Panc1 (cell line): ENCODE data around the gene R3HDM2. TPM values are rescaled to one million over a fixed set of nuclear protein-coding genes. Genes with fewer than 3 reads are reported as not detected.

Experiments used
- ATAC-seq: fragments of 200-7000 bp; cut with Tn5 transposase; 2 replicates; pipeline ENCODE4 v1.9.1; 2020; ENCODE audit warnings: mild to moderate bottlenecking, moderate library complexity
- BruUV-seq: library from RNA; stranded (reverse); fragments of 400-500 nt; replicated peaks from 2 replicates; lab custom pipeline; 2021; lab: Mats Ljungman, UMichigan
- CTCF ChIA-PET: fragments of 300-600 bp; sonication (Branson Sonifier 250); formaldehyde crosslinking; loops from one replicate; lab custom pipeline; 2022; ENCODE audit warnings: antibody characterized with exemption; lab: Charles Lee
- POLR2A ChIA-PET: fragments of 300-600 bp; sonication (Branson Sonifier 250); formaldehyde crosslinking; loops from one replicate; lab custom pipeline; 2022; ENCODE audit warnings: antibody characterized with exemption; lab: Charles Lee
- DNase-seq: peaks from one replicate; pipeline ENCODE4 v3.0.0-alpha.2; 2010; ENCODE audit warnings: low read depth, low spot score
- H3K27ac ChIP-seq: 2 replicates; pipeline ENCODE4 v1.5.1; 2011; ENCODE audit warnings: mild to moderate bottlenecking, low read length, inconsistent platforms
- H3K27me3 ChIP-seq: fragments of 200-500 bp; sonication (Bioruptor generic); 2 replicates; pipeline ENCODE4 v1.6.0; 2014; ENCODE audit warnings: low read length, inconsistent platforms; ENCODE audit not compliant: control insufficient read depth, insufficient read depth
- H3K36me3 ChIP-seq: fragments of 200-500 bp; sonication (Bioruptor generic); 2 replicates; pipeline ENCODE4 v1.5.1; 2014; ENCODE audit warnings: inconsistent platforms, mild to moderate bottlenecking, low read length, moderate library complexity; ENCODE audit not compliant: control insufficient read depth, insufficient read depth
- H3K4me1 ChIP-seq: 2 replicates; pipeline ENCODE4 v1.5.1; 2011; ENCODE audit warnings: inconsistent platforms, mild to moderate bottlenecking, low read length, moderate library complexity; ENCODE audit not compliant: control insufficient read depth, insufficient read depth
- H3K4me3 ChIP-seq, 2 experiments: 2 replicates each; pipeline ENCODE4 v1.5.1; 2011 to 2012; ENCODE audit warnings: low read depth in 2 of 2, low read length in 2 of 2, mild to moderate bottlenecking in 2 of 2, inconsistent platforms in 1 of 2, moderate library complexity in 1 of 2
- H3K9me3 ChIP-seq: fragments of 200-500 bp; sonication (Bioruptor generic); 2 replicates; pipeline ENCODE4 v1.5.1; 2014; ENCODE audit warnings: low read depth, mild to moderate bottlenecking, inconsistent platforms, low read length, moderate library complexity; ENCODE audit not compliant: control insufficient read depth, insufficient read depth
- POLR2AphosphoS5 ChIP-seq: IDR thresholded peaks from 2 replicates; pipeline ENCODE4 v1.6.1; 2012; ENCODE audit warnings: mild to moderate bottlenecking, low read depth, low read length, moderate library complexity
- SIN3A ChIP-seq: IDR thresholded peaks from 2 replicates; pipeline ENCODE4 v1.6.1; 2012; ENCODE audit warnings: low read depth, mild to moderate bottlenecking, low read length, moderate library complexity, borderline replicate concordance; ENCODE audit not compliant: insufficient read depth
- TCF7L2 ChIP-seq: IDR thresholded peaks from 2 replicates; pipeline ENCODE4 v1.6.1; 2011; ENCODE audit warnings: mild to moderate bottlenecking, low read depth, low read length, inconsistent platforms
- in situ Hi-C: cut with HindIII; loops from 2 replicates; pipeline ENCODE4 v1.10.0; 2016; ENCODE audit warnings: low sequenced_read_pairs, low pct_unique_long_range_greater_than_20kb
- intact Hi-C: fragments of 100-400 bp; cut with micrococcal nuclease; formaldehyde crosslinking; loops from one replicate; pipeline ENCODE4 v1.10.0; 2022; ENCODE audit not compliant: unreplicated experiment
- total RNA-seq: library from RNA; stranded (reverse); gene quantifications from one replicate; pipeline ENCODE4 v1.2.1, GENCODE V29; 2021; ENCODE audit not compliant: unreplicated experiment
- TF ChIP-seq, protein P1 (sequence below): fragments of 450-650 bp; IDR thresholded peaks from 2 replicates; pipeline ENCODE4 v1.5.1; 2017; ENCODE audit warnings: mild to moderate bottlenecking
- TF ChIP-seq, protein P2 (sequence below), 2 experiments: IDR thresholded peaks; 2 replicates each; pipeline ENCODE4 v1.6.1; 2011 to 2012; ENCODE audit warnings: low read depth in 2 of 2, control low read depth in 1 of 2, low read length in 1 of 2, mild to moderate bottlenecking in 1 of 2, moderate library complexity in 1 of 2; ENCODE audit not compliant: insufficient read depth in 1 of 2

Gene R3HDM2
- total RNA-seq, 1 experiment from 2014 or later = 56.5 TPM

DNA sequence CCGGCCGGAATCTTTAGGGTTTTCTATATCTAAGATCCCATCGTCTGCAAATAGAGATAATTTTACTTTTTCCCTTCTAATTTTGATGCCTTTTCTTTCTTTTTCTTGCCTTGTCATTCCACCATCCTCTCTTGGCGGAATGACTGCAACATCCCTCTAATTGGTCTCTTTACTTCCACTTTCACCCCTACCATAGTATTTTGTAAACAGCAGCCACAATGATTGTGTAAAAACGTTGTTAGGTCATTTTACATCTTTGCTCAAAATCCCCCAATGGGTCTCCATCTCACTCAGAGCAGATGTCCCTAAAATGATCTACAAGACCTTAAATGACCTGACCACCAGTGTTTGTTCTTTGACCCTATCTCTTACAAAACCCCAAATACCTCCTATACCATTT is 99.9 kb downstream of the R3HDM2 start:
- CTCF ChIA-PET = no interaction called here
- Histone ChIP-seq H3K27ac (no peak overlapping the region), H3K9me3 (no peaks in the 10 kb centered on the region), H3K36me3 (no peaks in the 10 kb centered on the region), H3K27me3 (no peaks in the 10 kb centered on the region), H3K4me1 (no peaks in the 10 kb centered on the region), H3K4me3 (no peak overlapping the region)
- POLR2A ChIA-PET = no interaction called here
- no peak for TF ChIP-seq TCF7L2
- TF ChIP-seq POLR2AphosphoS5 = no peak
- no peak for TF ChIP-seq SIN3A
- DNase-seq = no peak
- no TSS peak for BruUV-seq
- intact Hi-C loops (no loop called here), in situ Hi-C loops (no loop called here)
- ATAC-seq = no peak

DNA sequence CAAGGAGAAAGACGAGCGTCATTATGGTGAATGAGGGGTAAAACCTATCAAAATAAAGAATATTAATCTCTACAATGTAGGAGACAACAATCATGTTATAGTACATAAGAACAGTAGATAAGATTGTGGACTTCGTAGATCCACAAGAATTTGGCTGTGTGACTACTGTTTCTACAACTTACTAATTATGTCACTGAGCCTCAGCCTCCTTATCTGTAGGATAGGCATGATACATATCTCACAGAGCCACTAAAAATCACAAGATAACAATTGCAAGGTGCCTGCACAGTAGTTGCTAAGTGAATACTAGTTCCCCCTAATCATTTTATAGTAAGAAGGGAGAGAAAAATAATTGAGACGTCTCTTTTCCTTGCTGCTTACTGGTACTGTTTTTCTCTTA is 101.6 kb downstream of the R3HDM2 start:
- no peak for ATAC-seq
- Histone ChIP-seq H3K4me3 (no peak overlapping the region), H3K9me3 (no peaks in the 10 kb centered on the region), H3K4me1 (no peaks in the 10 kb centered on the region), H3K36me3 (no peaks in the 10 kb centered on the region), H3K27me3 (no peaks in the 10 kb centered on the region), H3K27ac (no peak overlapping the region)
- ChIA-PET POLR2A (no interaction called here), CTCF (no interaction called here)
- BruUV-seq = TSS peak; percentile 35
- TF ChIP-seq TCF7L2 = no peak
- TF ChIP-seq POLR2AphosphoS5 = no peak
- in situ Hi-C loops (no loop called here), intact Hi-C loops (no loop called here)
- DNase-seq = no peak

DNA sequence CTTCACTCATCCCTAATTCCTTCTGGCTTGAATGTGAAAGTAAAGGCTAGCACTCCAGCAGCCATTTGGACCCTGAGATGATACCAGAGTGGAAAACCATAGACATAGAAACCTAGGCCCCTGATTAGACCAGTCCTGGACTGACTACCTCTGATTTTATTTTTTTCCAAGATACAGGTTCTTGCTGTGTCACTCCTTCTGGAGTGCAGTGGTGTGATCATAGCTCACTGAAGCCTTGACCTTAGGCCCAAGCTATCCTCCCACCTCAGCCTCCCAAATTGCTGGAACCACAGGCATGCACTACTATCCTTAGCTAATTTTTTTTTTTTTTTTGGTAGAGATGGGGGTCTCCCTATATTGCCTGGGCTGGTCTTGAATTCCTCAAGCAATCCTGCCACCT is 105.4 kb downstream of the R3HDM2 start:
- H3K4me1 ChIP-seq = no peaks in the 10 kb centered on the region
- CTCF ChIA-PET = interaction anchor here (0.5 kb wide), 1 partner anchor 23 kb away, joined by 7 read pairs; no protein-coding TSS in a partner anchor

More for the DNA sequence above, 105.4 kb downstream of the R3HDM2 start:
- H3K27me3 ChIP-seq = no peaks in the 10 kb centered on the region
- no peaks in the 10 kb centered on the region for H3K36me3 ChIP-seq
- ATAC-seq (no peak), DNase-seq (no peak)
- H3K9me3 ChIP-seq = no peaks in the 10 kb centered on the region
- in situ Hi-C loops = no loop called here
- no peak for TF ChIP-seq SIN3A
- TF ChIP-seq TCF7L2 = no peak
- TF ChIP-seq POLR2AphosphoS5 = no peak
- TF ChIP-seq, protein P1, sequence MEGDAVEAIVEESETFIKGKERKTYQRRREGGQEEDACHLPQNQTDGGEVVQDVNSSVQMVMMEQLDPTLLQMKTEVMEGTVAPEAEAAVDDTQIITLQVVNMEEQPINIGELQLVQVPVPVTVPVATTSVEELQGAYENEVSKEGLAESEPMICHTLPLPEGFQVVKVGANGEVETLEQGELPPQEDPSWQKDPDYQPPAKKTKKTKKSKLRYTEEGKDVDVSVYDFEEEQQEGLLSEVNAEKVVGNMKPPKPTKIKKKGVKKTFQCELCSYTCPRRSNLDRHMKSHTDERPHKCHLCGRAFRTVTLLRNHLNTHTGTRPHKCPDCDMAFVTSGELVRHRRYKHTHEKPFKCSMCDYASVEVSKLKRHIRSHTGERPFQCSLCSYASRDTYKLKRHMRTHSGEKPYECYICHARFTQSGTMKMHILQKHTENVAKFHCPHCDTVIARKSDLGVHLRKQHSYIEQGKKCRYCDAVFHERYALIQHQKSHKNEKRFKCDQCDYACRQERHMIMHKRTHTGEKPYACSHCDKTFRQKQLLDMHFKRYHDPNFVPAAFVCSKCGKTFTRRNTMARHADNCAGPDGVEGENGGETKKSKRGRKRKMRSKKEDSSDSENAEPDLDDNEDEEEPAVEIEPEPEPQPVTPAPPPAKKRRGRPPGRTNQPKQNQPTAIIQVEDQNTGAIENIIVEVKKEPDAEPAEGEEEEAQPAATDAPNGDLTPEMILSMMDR = no peak
- TF ChIP-seq, protein P2, sequence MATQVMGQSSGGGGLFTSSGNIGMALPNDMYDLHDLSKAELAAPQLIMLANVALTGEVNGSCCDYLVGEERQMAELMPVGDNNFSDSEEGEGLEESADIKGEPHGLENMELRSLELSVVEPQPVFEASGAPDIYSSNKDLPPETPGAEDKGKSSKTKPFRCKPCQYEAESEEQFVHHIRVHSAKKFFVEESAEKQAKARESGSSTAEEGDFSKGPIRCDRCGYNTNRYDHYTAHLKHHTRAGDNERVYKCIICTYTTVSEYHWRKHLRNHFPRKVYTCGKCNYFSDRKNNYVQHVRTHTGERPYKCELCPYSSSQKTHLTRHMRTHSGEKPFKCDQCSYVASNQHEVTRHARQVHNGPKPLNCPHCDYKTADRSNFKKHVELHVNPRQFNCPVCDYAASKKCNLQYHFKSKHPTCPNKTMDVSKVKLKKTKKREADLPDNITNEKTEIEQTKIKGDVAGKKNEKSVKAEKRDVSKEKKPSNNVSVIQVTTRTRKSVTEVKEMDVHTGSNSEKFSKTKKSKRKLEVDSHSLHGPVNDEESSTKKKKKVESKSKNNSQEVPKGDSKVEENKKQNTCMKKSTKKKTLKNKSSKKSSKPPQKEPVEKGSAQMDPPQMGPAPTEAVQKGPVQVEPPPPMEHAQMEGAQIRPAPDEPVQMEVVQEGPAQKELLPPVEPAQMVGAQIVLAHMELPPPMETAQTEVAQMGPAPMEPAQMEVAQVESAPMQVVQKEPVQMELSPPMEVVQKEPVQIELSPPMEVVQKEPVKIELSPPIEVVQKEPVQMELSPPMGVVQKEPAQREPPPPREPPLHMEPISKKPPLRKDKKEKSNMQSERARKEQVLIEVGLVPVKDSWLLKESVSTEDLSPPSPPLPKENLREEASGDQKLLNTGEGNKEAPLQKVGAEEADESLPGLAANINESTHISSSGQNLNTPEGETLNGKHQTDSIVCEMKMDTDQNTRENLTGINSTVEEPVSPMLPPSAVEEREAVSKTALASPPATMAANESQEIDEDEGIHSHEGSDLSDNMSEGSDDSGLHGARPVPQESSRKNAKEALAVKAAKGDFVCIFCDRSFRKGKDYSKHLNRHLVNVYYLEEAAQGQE (IDR thresholded peaks at IDR 0.05; ENCODE audit: insufficient read depth in 1 of 2, low read depth in 2 of 2, low read length in 1 of 2) = no peak
- H3K27ac ChIP-seq = no peak overlapping the region
- POLR2A ChIA-PET = no interaction called here
- H3K4me3 ChIP-seq = no peak overlapping the region
- BruUV-seq = no TSS peak
- intact Hi-C loops = no loop called here
